Measurements from ENCODE around the gene ALDH16A1. TPM values are rescaled to one million over a fixed set of nuclear protein-coding genes. Genes with fewer than 3 reads are reported as not detected.

Gene ALDH16A1
- total RNA-seq, 2 donors from 2014 or later = 9.5 to 18.5 TPM

DNA sequence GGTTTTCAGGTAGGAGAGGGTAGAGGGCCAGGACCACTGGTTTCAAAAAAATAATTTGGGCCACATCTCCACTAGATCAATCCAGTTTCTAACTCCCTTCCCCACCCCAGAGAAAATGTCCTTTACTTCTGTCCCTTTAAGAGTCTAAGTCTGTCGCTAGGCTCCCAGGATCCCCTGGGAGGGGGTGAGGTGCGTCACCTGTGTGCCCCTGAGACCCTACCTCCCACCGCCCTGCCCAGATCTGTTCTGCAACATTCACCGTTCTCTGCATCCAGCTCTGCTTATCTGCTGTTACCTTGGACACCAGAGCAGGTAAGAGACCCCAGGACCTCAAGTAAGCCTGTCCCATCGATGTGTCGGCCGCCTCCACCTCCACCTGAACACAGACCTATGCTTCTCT, 27.8 kb upstream of the ALDH16A1 start, which contains the start of gene GFY:
Gene GFY (plus strand): TSS at position 211 of the 400 bp plus-strand sequence. CDS start 1,043 bp downstream, outside the sequence.
- peaks cover 53 to 64% of the 10 kb centered on the region in 2 donors for H3K27me3 ChIP-seq
- no peak for DNase-seq (ENCODE audit: low spot score)
- H3K4me1 ChIP-seq = peaks cover 0 to 45% of the 10 kb centered on the region in 2 donors
- H3K36me3 ChIP-seq = no peaks in the 10 kb centered on the region
- H3K9me3 ChIP-seq = no peaks in the 10 kb centered on the region
- TF ChIP-seq, protein P1, sequence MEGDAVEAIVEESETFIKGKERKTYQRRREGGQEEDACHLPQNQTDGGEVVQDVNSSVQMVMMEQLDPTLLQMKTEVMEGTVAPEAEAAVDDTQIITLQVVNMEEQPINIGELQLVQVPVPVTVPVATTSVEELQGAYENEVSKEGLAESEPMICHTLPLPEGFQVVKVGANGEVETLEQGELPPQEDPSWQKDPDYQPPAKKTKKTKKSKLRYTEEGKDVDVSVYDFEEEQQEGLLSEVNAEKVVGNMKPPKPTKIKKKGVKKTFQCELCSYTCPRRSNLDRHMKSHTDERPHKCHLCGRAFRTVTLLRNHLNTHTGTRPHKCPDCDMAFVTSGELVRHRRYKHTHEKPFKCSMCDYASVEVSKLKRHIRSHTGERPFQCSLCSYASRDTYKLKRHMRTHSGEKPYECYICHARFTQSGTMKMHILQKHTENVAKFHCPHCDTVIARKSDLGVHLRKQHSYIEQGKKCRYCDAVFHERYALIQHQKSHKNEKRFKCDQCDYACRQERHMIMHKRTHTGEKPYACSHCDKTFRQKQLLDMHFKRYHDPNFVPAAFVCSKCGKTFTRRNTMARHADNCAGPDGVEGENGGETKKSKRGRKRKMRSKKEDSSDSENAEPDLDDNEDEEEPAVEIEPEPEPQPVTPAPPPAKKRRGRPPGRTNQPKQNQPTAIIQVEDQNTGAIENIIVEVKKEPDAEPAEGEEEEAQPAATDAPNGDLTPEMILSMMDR (IDR thresholded peaks at IDR 0.05) = no peak
- H3K27ac ChIP-seq = no peak within 1 kb of the TSS
- H3K4me3 ChIP-seq = no peak within 1 kb of the TSS

DNA sequence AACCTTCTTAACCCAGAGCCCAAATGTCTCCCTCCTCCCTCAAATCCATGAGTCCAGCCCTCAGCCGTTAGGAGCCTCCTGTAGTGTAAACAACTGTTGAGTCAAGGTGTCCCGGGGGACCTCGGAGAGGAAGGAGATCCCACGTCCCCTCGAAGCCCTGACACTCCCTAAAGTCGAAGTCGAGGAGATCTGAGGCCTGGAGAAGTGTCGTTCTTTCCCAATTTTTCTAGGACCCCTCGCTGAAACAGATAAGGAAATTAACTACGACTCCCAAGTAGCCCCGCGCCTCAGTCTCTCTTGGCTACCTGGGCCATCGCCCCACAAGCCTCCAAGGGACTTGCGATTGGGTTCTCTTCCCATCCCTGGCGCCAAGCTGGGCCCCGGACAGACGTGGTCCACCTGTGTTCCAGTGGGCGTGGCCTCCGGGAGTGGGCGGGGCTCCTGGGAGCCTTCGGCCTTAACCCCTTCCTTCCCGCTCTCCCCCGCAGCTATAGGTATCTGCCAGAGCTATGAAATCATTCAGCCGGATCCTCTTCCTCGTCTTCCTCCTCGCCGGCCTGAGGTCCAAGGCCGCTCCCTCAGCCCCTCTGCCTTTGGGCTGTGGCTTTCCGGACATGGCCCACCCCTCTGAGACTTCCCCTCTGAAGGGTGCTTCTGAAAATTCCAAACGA, 27.0 kb upstream of the ALDH16A1 start:
- H3K27ac ChIP-seq = no peak overlapping the region
- TF ChIP-seq, protein P1 (IDR thresholded peaks at IDR 0.05) = no peak
- H3K9me3 ChIP-seq = no peaks in the 10 kb centered on the region
- H3K4me3 ChIP-seq = no peak overlapping the region
- DNase-seq (ENCODE audit: low spot score) = no peak
- peaks cover 0 to 39% of the 10 kb centered on the region in 2 donors for H3K4me1 ChIP-seq
- H3K36me3 ChIP-seq = no peaks in the 10 kb centered on the region
- peaks cover 53 to 63% of the 10 kb centered on the region in 2 donors for H3K27me3 ChIP-seq

DNA sequence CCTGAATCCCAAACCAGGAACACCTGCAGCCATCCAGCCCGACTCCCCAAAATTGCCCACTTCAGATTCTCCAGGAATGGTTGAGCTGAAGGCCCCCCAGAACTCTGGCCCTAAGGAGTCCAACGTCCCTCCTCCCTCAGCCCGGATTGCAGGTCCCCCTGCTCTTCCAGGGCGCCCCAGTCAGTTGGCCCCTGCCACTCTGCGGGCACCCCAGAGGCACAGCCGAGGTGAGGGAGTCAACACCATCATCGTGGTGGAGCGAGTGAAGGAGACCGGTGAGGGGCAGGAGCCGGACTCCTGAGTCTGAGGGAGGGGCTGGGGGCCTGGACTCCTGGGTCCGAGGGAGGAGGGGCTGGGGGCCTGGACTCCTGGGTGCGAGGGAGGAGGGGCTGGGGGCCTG, 25.7 kb upstream of the ALDH16A1 start:
- no peaks in the 10 kb centered on the region for H3K9me3 ChIP-seq
- peaks cover 0 to 31% of the 10 kb centered on the region in 2 donors for H3K4me1 ChIP-seq
- peaks cover 46 to 65% of the 10 kb centered on the region in 2 donors for H3K27me3 ChIP-seq
- no peak overlapping the region for H3K4me3 ChIP-seq
- DNase-seq (ENCODE audit: low spot score) = no peak
- TF ChIP-seq, protein P1 (IDR thresholded peaks at IDR 0.05) = no peak
- H3K36me3 ChIP-seq = no peaks in the 10 kb centered on the region
- H3K27ac ChIP-seq = no peak overlapping the region

DNA sequence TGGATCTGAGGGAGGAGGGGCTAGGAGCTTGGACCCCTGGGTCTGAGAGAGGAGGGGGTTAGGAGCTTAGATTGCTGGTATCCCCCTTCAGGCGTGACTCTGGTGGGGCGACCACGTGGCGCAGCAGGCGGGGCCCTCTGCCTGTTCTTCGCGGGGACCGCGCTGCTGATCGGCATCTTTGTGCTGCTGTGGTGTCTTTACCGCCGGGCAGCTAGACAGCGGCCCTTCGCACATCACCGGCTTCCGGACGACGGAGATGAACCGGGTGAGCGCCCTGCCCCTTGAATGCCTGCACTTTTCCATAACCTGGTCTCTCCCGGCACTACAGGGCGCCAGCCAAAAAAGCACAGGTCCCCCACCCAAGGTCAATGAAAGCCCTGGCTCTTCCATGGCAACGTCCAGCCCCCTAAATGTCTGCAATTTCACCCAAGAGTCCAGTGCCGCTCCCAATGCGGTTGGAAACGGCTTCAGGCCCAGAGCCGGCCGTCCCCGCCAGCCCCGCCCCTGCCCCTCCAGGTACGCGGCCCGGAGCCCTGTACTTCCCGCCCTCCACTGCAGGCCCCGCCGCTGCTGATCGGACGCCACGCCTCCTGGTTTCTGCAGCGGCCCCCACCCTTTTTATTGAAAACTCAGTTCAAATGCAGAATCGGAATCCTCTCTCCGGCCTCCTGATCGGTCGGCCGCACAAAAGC, 25.0 kb upstream of the ALDH16A1 start:
- peaks cover 49 to 65% of the 10 kb centered on the region in 2 donors for H3K27me3 ChIP-seq
- no peak for DNase-seq (ENCODE audit: low spot score)
- H3K27ac ChIP-seq = no peak overlapping the region
- peaks cover 0 to 28% of the 10 kb centered on the region in 2 donors for H3K4me1 ChIP-seq
- TF ChIP-seq, protein P1 (IDR thresholded peaks at IDR 0.05) = no peak
- peak overlapping the region in 1 of 2 donors; percentile 5 for H3K4me3 ChIP-seq
- no peaks in the 10 kb centered on the region for H3K9me3 ChIP-seq
- no peaks in the 10 kb centered on the region for H3K36me3 ChIP-seq

DNA sequence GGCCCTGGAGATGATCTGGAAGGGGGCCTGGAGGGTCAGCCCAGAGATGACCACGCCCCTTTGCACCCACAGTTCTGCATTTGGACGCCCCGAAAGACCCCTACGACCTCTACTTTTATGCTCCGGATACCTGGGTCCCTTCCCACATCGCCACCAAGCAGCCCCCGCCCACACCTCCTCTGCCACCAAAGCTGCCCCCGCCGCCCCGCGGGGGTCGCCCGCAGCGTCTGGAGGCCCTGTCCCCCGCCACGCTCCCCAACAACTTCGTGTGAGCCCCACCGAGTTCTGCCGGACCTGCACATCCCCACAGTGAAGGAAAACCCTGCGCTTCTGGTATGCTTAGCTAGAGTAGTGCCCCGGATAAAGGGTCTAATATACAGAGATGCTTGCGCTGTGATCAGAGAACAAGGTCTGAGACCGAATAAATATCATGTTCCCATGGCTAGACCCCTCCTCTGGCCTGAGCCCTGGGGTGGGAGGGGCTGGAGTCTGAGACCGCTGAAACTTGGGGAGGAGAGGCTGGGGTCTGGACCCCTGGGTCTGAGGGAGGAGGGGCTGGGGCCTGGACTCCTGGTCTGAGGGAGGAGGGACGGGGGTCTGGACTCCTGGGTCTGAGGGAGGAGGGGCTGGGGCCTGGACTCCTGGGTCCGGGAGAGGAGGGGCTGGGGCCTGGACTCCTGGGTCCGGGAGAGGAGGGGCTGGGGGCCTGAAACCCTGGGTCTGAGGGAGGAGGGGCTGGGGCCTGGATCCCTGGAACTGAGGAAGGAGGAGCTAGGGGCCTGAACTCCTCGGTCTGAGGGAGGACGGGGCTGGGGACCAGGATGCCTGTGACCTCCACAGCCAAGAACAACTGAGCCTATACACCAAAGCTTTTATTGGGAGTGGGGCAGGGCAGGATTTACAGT, 24.2 kb upstream of the ALDH16A1 start:
- no peak for DNase-seq (ENCODE audit: low spot score)
- Histone ChIP-seq H3K27ac (no peak overlapping the region), H3K4me1 (peaks cover 0 to 23% of the 10 kb centered on the region in 2 donors), H3K9me3 (no peaks in the 10 kb centered on the region), H3K27me3 (peaks cover 44 to 64% of the 10 kb centered on the region in 2 donors), H3K4me3 (peak overlapping the region in 1 of 2 donors; percentile 5), H3K36me3 (no peaks in the 10 kb centered on the region)
- TF ChIP-seq, protein P1 (IDR thresholded peaks at IDR 0.05) = no peak

All from right atrium auricular region (tissue), 2 donors.